Pancreas (tissue), 10 donors: ENCODE data around the gene SLC9A1. TPM values are rescaled to one million over a fixed set of nuclear protein-coding genes. Genes with fewer than 3 reads are reported as not detected.

Source experiments
- ATAC-seq, 4 donors: fragments of 200-7000 bp; cut with Tn5 transposase; one replicate each; pipeline versions ENCODE4 v1.8.0 to v1.9.1; 2020; ENCODE audit warnings: mild to moderate bottlenecking in 4 of 4, moderate library complexity in 4 of 4
- DNase-seq, 6 donors: peaks; one replicate each; pipeline ENCODE4 v3.0.0-alpha.2; 2020
- FAIRE-seq: peaks from 2 replicates; lab custom pipeline; 2012; peaks lifted over from hg19 to GRCh38; lab: Jason Lieb, UNC
- H3K27ac ChIP-seq, 4 donors: fragments of 200-600 bp; sonication (generic); 1 replicate in 3 of 4; 2 replicates in 1 of 4; pipeline versions ENCODE4 v1.5.0 to v1.8.0; 2020
- H3K27me3 ChIP-seq, 4 donors: fragments of 200-600 bp; one replicate each; pipeline ENCODE4 v1.8.0; 2021
- H3K36me3 ChIP-seq, 3 donors: fragments of 200-600 bp; sonication (generic) in 1 of 3; one replicate each; pipeline versions ENCODE4 v1.5.0 to v1.8.0; 2020 to 2021
- H3K4me1 ChIP-seq, 3 donors: fragments of 200-600 bp; one replicate each; pipeline ENCODE4 v1.8.0; 2021
- H3K4me3 ChIP-seq, 4 donors: fragments of 200-600 bp; sonication (generic) in 2 of 4; one replicate each; pipeline versions ENCODE4 v1.5.0 to v1.8.0; 2020 to 2021
- H3K9me3 ChIP-seq, 4 donors: fragments of 200-600 bp; one replicate each; pipeline ENCODE4 v1.8.0; 2021
- CTCF ChIP-seq, 4 donors: fragments of 200-600 bp; sonication (generic) in 3 of 4; IDR thresholded peaks; one replicate each; pipeline versions ENCODE4 v1.5.0 to v1.8.0; 2021; ENCODE audit warnings: antibody characterized with exemption in 4 of 4
- WGBS, 2 donors: extraction: QIAGEN DNeasy Blood & Tissue Kit; methylation state at CpG; one replicate each; pipeline ENCODE4 v1.1.7; 2013; 5-methylcytosine and 5-hydroxymethylcytosine counted together
- intact Hi-C, 3 donors: fragments of 100-400 bp; cut with DNase I; formaldehyde crosslinking; loops; one replicate each; pipeline versions ENCODE4 v1.11.1 to v1.14.2; 2022
- polyA plus RNA-seq, 2 donors: library from polyadenylated mRNA; stranded (reverse); fragments of 200-250 nt; gene quantifications; one replicate each; pipeline ENCODE4 v1.2.3, GENCODE V29; 2013
- total RNA-seq, 6 donors: library from RNA; stranded (reverse); fragmentation: NEBNext Ultra II Directional in 4 of 6; extraction: Animal tissue kit (Norgen Biotek cat#: 25700) in 4 of 6; gene quantifications; one replicate each; pipeline versions ENCODE4 v1.2.1 to v1.2.4, GENCODE V29; 2021 to 2023
- donor health status: healthy with polysubstance abuse.
- donor health status: DM: no; HTN: no; CAD: no; lungs with moderate emphysema.
- donor health status: DM: no; HTN: no; CAD: no.
- donor health status: control.
- donor health status: control.
- donor health status: Bipolar disorder and iron deficiency.
- donor health status: DM: yes; HTN: yes; CAD: no.
- donor health status: DM: no; HTN: no; CAD: no.
- donor health status: DM: no; HTN: no; CAD: no.
- donor health status: DM: yes; HTN: yes; CAD: no.

Gene SLC9A1
- total and polyA plus RNA-seq, 8 donors, result 8.3 to 20.6 (median 11.1) TPM

DNA sequence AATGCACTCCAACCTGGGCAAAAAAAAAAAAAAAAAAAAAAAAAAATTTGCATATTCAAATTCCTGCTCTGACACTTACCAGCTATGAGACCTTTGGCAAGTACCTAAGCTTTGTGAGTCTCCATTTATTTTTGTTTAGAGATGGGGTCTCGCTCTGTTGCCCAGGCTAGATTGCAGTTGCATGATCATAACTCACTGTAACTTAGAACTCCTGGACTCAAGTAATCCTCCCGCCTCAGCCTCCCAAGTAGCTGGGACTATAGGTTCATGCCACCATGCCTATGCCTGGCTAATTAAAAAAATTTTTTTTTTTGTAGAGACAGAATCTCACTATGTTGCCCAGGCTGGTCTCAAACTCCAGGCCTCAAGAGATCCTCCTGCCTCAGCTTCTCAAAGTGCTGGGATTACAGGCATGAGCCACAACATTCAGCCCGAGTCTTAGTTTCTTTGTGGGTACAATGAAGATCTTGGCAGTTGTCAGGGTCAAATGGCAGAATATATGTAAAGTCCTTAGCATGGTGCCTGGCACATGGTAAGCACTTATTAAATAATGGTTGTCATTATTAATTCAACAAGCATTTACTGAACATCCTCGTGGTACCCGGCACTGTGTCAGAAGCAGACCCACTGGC is 88.8 kb downstream of the SLC9A1 start:
- DNase-seq (no peak), FAIRE-seq (no peak), ATAC-seq (no peak)
- Histone ChIP-seq H3K4me3 (no peak overlapping the region), H3K27me3 (no peaks in the 10 kb centered on the region), H3K36me3 (no peaks in the 10 kb centered on the region), H3K4me1 (no peaks in the 10 kb centered on the region), H3K27ac (no peak overlapping the region), H3K9me3 (no peaks in the 10 kb centered on the region)
- intact Hi-C loops, result no loop called here
- 87 to 91% methylated on average over 5 of the region's 5 CpGs for WGBS, 2 donors
- TF ChIP-seq CTCF (IDR thresholded peaks at IDR 0.05), result no peak

DNA sequence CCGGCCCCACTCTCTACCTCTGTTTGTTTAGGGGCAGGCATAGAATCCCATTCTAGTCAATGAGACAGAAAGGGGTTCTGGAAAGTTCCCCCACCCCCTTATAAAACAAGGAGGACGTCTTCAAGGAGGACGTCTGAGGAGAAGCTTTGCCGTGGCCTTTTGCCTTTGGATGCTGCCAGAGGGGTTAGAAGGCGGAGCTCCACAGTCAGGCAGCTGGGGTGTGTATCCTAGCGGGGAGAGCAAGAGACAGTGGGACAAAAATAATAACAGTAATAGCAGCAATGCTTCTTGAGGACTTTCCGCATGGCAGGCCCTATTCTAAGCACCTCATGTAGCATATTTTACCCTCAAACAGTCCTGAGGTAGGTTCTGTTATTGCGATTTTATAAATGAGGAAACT is 94.0 kb downstream of the SLC9A1 start:
- Histone ChIP-seq H3K4me3 (no peak overlapping the region), H3K9me3 (no peaks in the 10 kb centered on the region), H3K4me1 (no peaks in the 10 kb centered on the region), H3K27me3 (no peaks in the 10 kb centered on the region), H3K27ac (no peak overlapping the region), H3K36me3 (no peaks in the 10 kb centered on the region)
- intact Hi-C loops, result no loop called here
- TF ChIP-seq CTCF (IDR thresholded peaks at IDR 0.05), result no peak
- WGBS, 2 donors, result 81% methylated on average over 8 of the region's 8 CpGs
- FAIRE-seq, result no peak
- DNase-seq, result no peak
- ATAC-seq, result no peak

DNA sequence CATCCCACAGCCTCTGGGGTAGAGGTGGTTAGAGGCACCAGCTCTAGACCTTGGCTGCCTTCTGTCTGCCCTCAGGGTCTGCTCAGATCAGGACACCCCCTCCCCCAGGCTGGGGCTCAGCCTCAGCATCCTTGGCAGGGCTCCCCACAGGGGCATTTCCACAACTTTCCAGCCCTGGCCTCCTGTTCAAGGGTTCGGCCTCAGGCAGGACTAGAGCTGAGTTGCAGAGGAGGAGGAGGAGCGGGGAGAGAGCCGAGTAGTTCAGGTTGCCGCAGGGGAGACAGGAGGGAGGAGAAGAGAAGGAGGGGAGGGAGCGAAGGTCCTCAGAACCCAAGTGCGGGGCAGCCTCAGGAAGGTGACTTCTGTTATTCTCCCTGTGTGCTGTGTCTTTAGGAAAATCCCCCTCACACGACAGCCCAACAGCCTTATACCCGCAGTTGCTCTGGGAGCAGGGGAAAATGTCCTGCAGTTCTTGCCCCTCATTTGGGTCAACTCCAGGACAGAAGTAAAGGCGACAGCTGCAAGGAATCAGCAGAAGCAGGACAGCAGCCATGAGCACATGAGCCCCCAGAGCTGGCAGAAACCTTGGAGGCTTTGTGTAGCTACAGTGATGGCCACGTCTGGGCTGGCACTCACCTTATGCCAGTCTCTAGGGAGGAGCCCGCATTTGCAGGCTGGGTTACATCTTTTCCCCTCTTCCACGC is 95.8 kb downstream of the SLC9A1 start:
- intact Hi-C loops, result no loop called here
- Histone ChIP-seq H3K9me3 (no peaks in the 10 kb centered on the region), H3K36me3 (no peaks in the 10 kb centered on the region), H3K4me1 (no peaks in the 10 kb centered on the region), H3K27ac (no peak overlapping the region), H3K4me3 (no peak overlapping the region), H3K27me3 (no peaks in the 10 kb centered on the region)
- DNase-seq (no peak), ATAC-seq (no peak), FAIRE-seq (no peak)
- 74 to 84% methylated on average over 11 to 12 of the region's 12 CpGs for WGBS, 2 donors
- TF ChIP-seq CTCF (IDR thresholded peaks at IDR 0.05), result no peak

DNA sequence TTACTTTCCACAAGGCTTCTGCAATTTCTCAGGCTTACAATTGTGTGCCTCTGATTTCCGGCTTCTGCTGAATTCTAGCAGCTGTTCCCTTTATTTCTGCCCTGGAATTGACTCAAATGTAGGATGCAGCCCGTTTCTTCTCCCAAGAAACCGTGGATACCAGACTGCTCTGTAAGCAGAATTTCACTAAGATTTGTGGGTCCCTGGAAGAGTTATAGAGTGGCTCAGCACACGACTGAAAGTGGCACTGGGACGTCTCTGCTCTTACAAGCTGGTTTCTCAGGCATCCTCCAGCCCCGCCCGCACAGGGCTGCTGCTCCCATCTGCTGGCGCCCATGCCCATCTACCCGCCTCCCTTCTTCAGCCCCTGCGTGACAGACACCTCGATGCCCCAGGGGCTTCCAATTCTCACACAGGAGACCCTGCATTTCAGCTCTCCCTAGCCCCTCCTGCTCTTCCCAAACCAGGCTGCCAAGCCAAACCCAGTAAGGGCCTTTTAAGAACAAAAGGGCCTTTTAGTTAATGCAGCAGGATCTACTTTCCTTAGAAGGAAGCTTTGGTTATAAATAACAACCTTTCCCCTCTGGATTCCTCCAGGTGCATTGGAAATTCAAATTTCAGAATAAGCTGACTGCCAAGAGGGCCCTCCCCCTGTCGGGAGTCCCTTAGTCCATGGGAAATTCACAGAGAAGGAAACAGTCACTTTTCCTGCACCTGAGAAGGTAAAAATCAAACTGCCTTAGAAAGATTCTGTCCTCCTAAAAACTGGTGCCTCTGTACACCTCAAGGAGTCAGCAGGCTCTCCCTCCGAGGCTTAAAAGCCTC is 96.9 kb downstream of the SLC9A1 start:
- 48 to 51% methylated on average over 13 of the region's 13 CpGs for WGBS, 2 donors
- intact Hi-C loops, result no loop called here
- FAIRE-seq (no peak), DNase-seq (no peak), ATAC-seq (no peak)
- H3K4me1 ChIP-seq, result no peaks in the 10 kb centered on the region
- H3K9me3 ChIP-seq, result no peaks in the 10 kb centered on the region
- H3K27me3 ChIP-seq, result no peaks in the 10 kb centered on the region
- H3K27ac ChIP-seq, result no peak overlapping the region
- H3K36me3 ChIP-seq, result no peaks in the 10 kb centered on the region
- no peak overlapping the region for H3K4me3 ChIP-seq
- no peak for TF ChIP-seq CTCF (IDR thresholded peaks at IDR 0.05)
